Muscle of leg (tissue), 11 donors: ENCODE results near the gene TBL1X. TPM values are rescaled to one million over a fixed set of nuclear protein-coding genes. Genes with fewer than 3 reads are reported as not detected.

Experiments used
- DNase-seq: peaks from one replicate; pipeline ENCODE4 v3.0.0; 2013
- H3K27ac ChIP-seq: one replicate; pipeline ENCODE4 v1.5.1; 2013; ENCODE audit warnings: mild to moderate bottlenecking, low read length, control low read depth
- H3K27me3 ChIP-seq: one replicate; pipeline ENCODE4 v1.6.1; 2013; ENCODE audit warnings: low read length; ENCODE audit not compliant: control insufficient read depth, insufficient read depth
- H3K36me3 ChIP-seq: one replicate; pipeline ENCODE4 v1.6.1; 2013; ENCODE audit warnings: low read length; ENCODE audit not compliant: control insufficient read depth, insufficient read depth
- H3K4me1 ChIP-seq: one replicate; pipeline ENCODE4 v1.6.1; 2013; ENCODE audit warnings: low read length; ENCODE audit not compliant: control insufficient read depth, insufficient read depth
- H3K4me3 ChIP-seq: one replicate; pipeline ENCODE4 v1.5.1; 2013; ENCODE audit warnings: low read length, control low read depth
- H3K9me3 ChIP-seq: replicated peaks from 2 replicates; pipeline ENCODE4 v1.6.1; 2013; ENCODE audit warnings: low read depth, low read length; ENCODE audit not compliant: control insufficient read depth
- WGBS: methylation state at CpG from one replicate; pipeline ENCODE4 v1.1.5; 2013; ENCODE audit warnings: missing lambda C conversion rate; ENCODE audit not compliant: insufficient coverage; 5-methylcytosine and 5-hydroxymethylcytosine counted together
- polyA plus RNA-seq, 8 donors: library from polyadenylated mRNA; unstranded; fragments of 120-200 nt; gene quantifications; one replicate each; pipeline versions ENCODE4 v1.2.1 to v1.2.3, GENCODE V29; 2013; ENCODE audit warnings: inconsistent platforms in 1 of 8, low replicate concordance in 1 of 8; ENCODE audit not compliant: insufficient read length in 8 of 8, insufficient read depth in 1 of 8
- total RNA-seq: library from RNA; stranded (reverse); fragments of 120-200 nt; gene quantifications from one replicate; pipeline ENCODE4 v1.2.4, GENCODE V29; 2013

The TBL1X gene
- total and polyA plus RNA-seq, 9 donors, result 7.1 to 19.0 (median 12.1) TPM

GRCh38 chrX:9492901-9493300 is 28.0 kb downstream of the TBL1X start:
- no peak for DNase-seq
- H3K36me3 ChIP-seq, result no peaks in the 10 kb centered on the region
- H3K4me1 ChIP-seq, result no peaks in the 10 kb centered on the region
- WGBS, result 80% methylated on average over 1 of the region's 2 CpGs
- H3K9me3 ChIP-seq, result peaks cover 2% of the 10 kb centered on the region
- H3K27ac ChIP-seq, result no peak overlapping the region
- peaks cover 8% of the 10 kb centered on the region for H3K27me3 ChIP-seq
- no peak overlapping the region for H3K4me3 ChIP-seq

GRCh38 chrX:9493936-9494335 is 29.1 kb downstream of the TBL1X start:
- 87% methylated on average over 3 of the region's 5 CpGs for WGBS
- no peaks in the 10 kb centered on the region for H3K4me1 ChIP-seq
- no peak overlapping the region for H3K4me3 ChIP-seq
- H3K27me3 ChIP-seq, result peaks cover 8% of the 10 kb centered on the region
- peaks cover 2% of the 10 kb centered on the region for H3K9me3 ChIP-seq
- H3K27ac ChIP-seq, result no peak overlapping the region
- no peaks in the 10 kb centered on the region for H3K36me3 ChIP-seq
- no peak for DNase-seq

GRCh38 chrX:9494771-9495170 is 29.9 kb downstream of the TBL1X start:
- Histone ChIP-seq H3K27ac (peak overlapping the region; percentile 84), H3K27me3 (peaks cover 8% of the 10 kb centered on the region), H3K36me3 (no peaks in the 10 kb centered on the region), H3K9me3 (no peaks in the 10 kb centered on the region), H3K4me3 (peak overlapping the region; percentile 5), H3K4me1 (no peaks in the 10 kb centered on the region)
- WGBS, result 64% methylated on average over 3 of the region's 6 CpGs
- DNase-seq, result peak; percentile 89

GRCh38 chrX:9495496-9495895 is 30.6 kb downstream of the TBL1X start:
- Histone ChIP-seq H3K4me3 (peak overlapping the region; percentile 5), H3K27me3 (peaks cover 8% of the 10 kb centered on the region), H3K36me3 (no peaks in the 10 kb centered on the region), H3K4me1 (no peaks in the 10 kb centered on the region), H3K9me3 (no peaks in the 10 kb centered on the region), H3K27ac (peak overlapping the region; percentile 84)
- WGBS, result 82% methylated on average over 8 of the region's 10 CpGs
- peak; percentile 68 for DNase-seq

- WGBS, result 76% methylated on average over 4 of the region's 5 CpGs
- Histone ChIP-seq H3K27ac (no peak overlapping the region), H3K4me1 (no peaks in the 10 kb centered on the region), H3K27me3 (peaks cover 10% of the 10 kb centered on the region), H3K36me3 (peaks cover 7% of the 10 kb centered on the region), H3K9me3 (no peaks in the 10 kb centered on the region), H3K4me3 (no peak overlapping the region)
- no peak for DNase-seq
Observed at GRCh38 chrX:9498236-9498635, 33.4 kb downstream of the TBL1X start.

GRCh38 chrX:9500584-9500983 is 35.7 kb downstream of the TBL1X start:
- H3K4me3 ChIP-seq, result no peak overlapping the region
- H3K9me3 ChIP-seq, result peaks cover 3% of the 10 kb centered on the region
- DNase-seq, result no peak
- H3K27ac ChIP-seq, result no peak overlapping the region
- peaks cover 10% of the 10 kb centered on the region for H3K27me3 ChIP-seq
- no peaks in the 10 kb centered on the region for H3K4me1 ChIP-seq
- WGBS, result 90% methylated on average over 4 of the region's 6 CpGs
- H3K36me3 ChIP-seq, result peaks cover 8% of the 10 kb centered on the region

- Histone ChIP-seq H3K27ac (no peak overlapping the region), H3K27me3 (peaks cover 9% of the 10 kb centered on the region), H3K36me3 (peaks cover 8% of the 10 kb centered on the region), H3K4me1 (no peaks in the 10 kb centered on the region), H3K4me3 (no peak overlapping the region), H3K9me3 (peaks cover 3% of the 10 kb centered on the region)
- DNase-seq, result no peak
- 86% methylated on average over 1 of the region's 2 CpGs for WGBS
Observed at GRCh38 chrX:9501362-9501761, 36.5 kb downstream of the TBL1X start.

GRCh38 chrX:9503261-9503660 is 38.4 kb downstream of the TBL1X start:
- Histone ChIP-seq H3K4me3 (no peak overlapping the region), H3K9me3 (peaks cover 3% of the 10 kb centered on the region), H3K4me1 (no peaks in the 10 kb centered on the region), H3K27me3 (peaks cover 8% of the 10 kb centered on the region), H3K27ac (no peak overlapping the region), H3K36me3 (peaks cover 8% of the 10 kb centered on the region)
- DNase-seq, result peak; percentile 23
- 87% methylated on average over 8 of the region's 8 CpGs for WGBS

GRCh38 chrX:9510366-9510765 is 45.5 kb downstream of the TBL1X start:
- whole genome bisulfite sequencing, result no CpG with 5 or more reads among the region's 2 CpGs

GRCh38 chrX:9510980-9511379 is 46.1 kb downstream of the TBL1X start:
- Histone ChIP-seq H3K4me1 (no peaks in the 10 kb centered on the region), H3K4me3 (no peak overlapping the region), H3K36me3 (peaks cover 3% of the 10 kb centered on the region), H3K9me3 (no peaks in the 10 kb centered on the region), H3K27ac (no peak overlapping the region), H3K27me3 (peaks cover 5% of the 10 kb centered on the region)
- no peak for DNase-seq
- WGBS, result no CpG with 5 or more reads among the region's 3 CpGs

More at GRCh38 chrX:9510366-9510765, 45.5 kb downstream of the TBL1X start:
- Histone ChIP-seq H3K27ac (no peak overlapping the region), H3K27me3 (peaks cover 3% of the 10 kb centered on the region), H3K9me3 (no peaks in the 10 kb centered on the region), H3K4me1 (no peaks in the 10 kb centered on the region), H3K36me3 (peaks cover 3% of the 10 kb centered on the region), H3K4me3 (no peak overlapping the region)
- DNase-seq, result no peak

GRCh38 chrX:9515489-9515888 is 50.6 kb downstream of the TBL1X start:
- 57% methylated on average over 10 of the region's 10 CpGs for WGBS
- no peak for DNase-seq
- peaks cover 8% of the 10 kb centered on the region for H3K4me1 ChIP-seq
- no peak overlapping the region for H3K4me3 ChIP-seq
- peaks cover 22% of the 10 kb centered on the region for H3K27me3 ChIP-seq
- H3K27ac ChIP-seq, result no peak overlapping the region
- peaks cover 3% of the 10 kb centered on the region for H3K36me3 ChIP-seq
- H3K9me3 ChIP-seq, result no peaks in the 10 kb centered on the region
